Vagina (tissue), 2 donors: ENCODE measurements around the gene DAGLA.

ENCODE experiments used
- POLR2A ChIP-seq, 2 donors: fragments of 450-650 bp; IDR thresholded peaks; one replicate each; pipeline ENCODE4 v1.6.1; 2017; ENCODE audit warnings: antibody characterized with exemption in 2 of 2, mild to moderate bottlenecking in 2 of 2, moderate library complexity in 2 of 2
- TF ChIP-seq, protein P1 (sequence below), 3 experiments: fragments of 450-650 bp in 2 of 3; fragments of 200-600 bp in 1 of 3; sonication (generic) in 1 of 3; IDR thresholded peaks; one replicate each; pipeline ENCODE4 v1.5.1; 2017 to 2019; ENCODE audit warnings: antibody characterized with exemption in 3 of 3, mild to moderate bottlenecking in 2 of 3, moderate library complexity in 2 of 3

DNA sequence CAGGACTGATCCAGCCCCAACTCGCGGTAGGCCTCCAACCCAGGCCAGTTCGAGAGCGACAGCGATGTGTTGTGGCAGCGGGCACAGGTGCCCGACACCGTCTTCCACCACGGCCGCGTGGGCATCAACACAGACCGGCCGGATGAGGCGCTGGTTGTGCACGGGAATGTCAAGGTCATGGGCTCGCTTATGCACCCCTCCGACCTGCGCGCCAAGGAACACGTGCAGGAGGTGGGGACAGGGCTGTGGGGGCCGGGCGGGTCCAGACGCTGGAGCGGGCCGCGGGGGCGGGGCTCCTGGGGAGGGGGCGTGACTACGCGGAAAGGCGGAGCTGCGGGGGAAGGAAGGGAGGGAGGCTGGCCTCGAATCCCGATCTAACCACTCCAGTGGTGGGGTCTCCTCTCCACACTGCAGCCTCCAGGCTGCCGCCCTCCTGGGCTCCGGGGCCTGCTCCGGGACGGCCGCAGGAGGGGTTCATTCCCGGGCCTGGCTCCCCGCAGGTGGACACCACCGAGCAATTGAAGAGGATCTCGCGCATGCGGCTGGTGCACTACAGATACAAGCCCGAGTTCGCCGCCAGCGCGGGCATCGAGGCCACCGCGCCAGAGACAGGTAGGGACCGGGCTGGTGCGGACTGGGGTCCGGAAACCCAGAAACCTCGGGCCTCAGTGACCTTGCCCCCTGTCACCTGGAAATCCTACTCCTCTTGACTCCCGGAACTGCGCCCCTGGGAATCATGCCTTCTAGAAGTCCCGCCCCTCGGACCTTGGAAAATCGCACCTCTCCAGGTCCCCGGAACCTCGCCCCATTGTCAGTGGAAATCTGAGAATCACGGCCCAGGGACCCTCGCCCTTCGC lies 97.3 kb downstream of the DAGLA start:
- TF ChIP-seq, protein P1, sequence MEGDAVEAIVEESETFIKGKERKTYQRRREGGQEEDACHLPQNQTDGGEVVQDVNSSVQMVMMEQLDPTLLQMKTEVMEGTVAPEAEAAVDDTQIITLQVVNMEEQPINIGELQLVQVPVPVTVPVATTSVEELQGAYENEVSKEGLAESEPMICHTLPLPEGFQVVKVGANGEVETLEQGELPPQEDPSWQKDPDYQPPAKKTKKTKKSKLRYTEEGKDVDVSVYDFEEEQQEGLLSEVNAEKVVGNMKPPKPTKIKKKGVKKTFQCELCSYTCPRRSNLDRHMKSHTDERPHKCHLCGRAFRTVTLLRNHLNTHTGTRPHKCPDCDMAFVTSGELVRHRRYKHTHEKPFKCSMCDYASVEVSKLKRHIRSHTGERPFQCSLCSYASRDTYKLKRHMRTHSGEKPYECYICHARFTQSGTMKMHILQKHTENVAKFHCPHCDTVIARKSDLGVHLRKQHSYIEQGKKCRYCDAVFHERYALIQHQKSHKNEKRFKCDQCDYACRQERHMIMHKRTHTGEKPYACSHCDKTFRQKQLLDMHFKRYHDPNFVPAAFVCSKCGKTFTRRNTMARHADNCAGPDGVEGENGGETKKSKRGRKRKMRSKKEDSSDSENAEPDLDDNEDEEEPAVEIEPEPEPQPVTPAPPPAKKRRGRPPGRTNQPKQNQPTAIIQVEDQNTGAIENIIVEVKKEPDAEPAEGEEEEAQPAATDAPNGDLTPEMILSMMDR (IDR thresholded peaks at IDR 0.05): no peak
- TF ChIP-seq POLR2A (IDR thresholded peaks at IDR 0.05): no peak
